Karpas-422 (cell line): ENCODE results near the gene SMYD3. TPM values are rescaled to one million over a fixed set of nuclear protein-coding genes. Genes with fewer than 3 reads are reported as not detected.

Experiments used
- DNase-seq: peaks from one replicate; pipeline ENCODE4 v3.0.0-alpha.2; 2015
- H2AFZ ChIP-seq: fragments of 200-600 bp; sonication (generic); 2 replicates; pipeline ENCODE4 v1.6.1; 2014; ENCODE audit warnings: antibody characterized with exemption, low read length, mixed read lengths
- H3K27ac ChIP-seq: fragments of 200-600 bp; sonication (generic); 2 replicates; pipeline ENCODE4 v1.5.1; 2014; ENCODE audit warnings: mild to moderate bottlenecking, low read length, moderate library complexity
- H3K27me3 ChIP-seq: fragments of 200-600 bp; sonication (generic); 2 replicates; pipeline ENCODE4 v1.6.1; 2014; ENCODE audit warnings: low read length, mixed read lengths
- H3K36me3 ChIP-seq: fragments of 200-600 bp; sonication (generic); 2 replicates; pipeline ENCODE4 v1.6.1; 2014; ENCODE audit warnings: low read length, mixed read lengths; ENCODE audit not compliant: insufficient read depth
- H3K4me1 ChIP-seq: fragments of 200-600 bp; sonication (generic); 2 replicates; pipeline ENCODE4 v1.6.1; 2014; ENCODE audit warnings: mild to moderate bottlenecking, low read length, mixed read lengths
- H3K4me2 ChIP-seq: fragments of 200-600 bp; sonication (generic); 2 replicates; pipeline ENCODE4 v1.6.1; 2014; ENCODE audit warnings: low read length, low read depth, mild to moderate bottlenecking; ENCODE audit not compliant: poor library complexity, severe bottlenecking
- H3K4me3 ChIP-seq: fragments of 200-600 bp; sonication (generic); 2 replicates; pipeline ENCODE4 v1.5.1; 2014; ENCODE audit warnings: mild to moderate bottlenecking, antibody characterized with exemption, low read length, mixed read lengths
- H3K79me2 ChIP-seq: fragments of 200-600 bp; sonication (generic); 2 replicates; pipeline ENCODE4 v1.6.1; 2014; ENCODE audit warnings: mild to moderate bottlenecking, low read length, mixed read lengths
- H3K9ac ChIP-seq: fragments of 200-600 bp; sonication (generic); 2 replicates; pipeline ENCODE4 v1.6.0; 2014; ENCODE audit warnings: low read length
- H3K9me2 ChIP-seq: fragments of 200-600 bp; sonication (generic), shearing (Covaris generic); replicated peaks from 2 replicates; pipeline ENCODE4 v1.6.0; 2014; ENCODE audit warnings: mild to moderate bottlenecking, low read length, moderate library complexity; ENCODE audit not compliant: insufficient read depth
- H3K9me3 ChIP-seq: fragments of 300-700, 200-600 bp; sonication (generic); 2 replicates; pipeline ENCODE4 v1.6.1; 2014; ENCODE audit warnings: low read length, mixed read lengths
- H4K20me1 ChIP-seq: fragments of 200-600 bp; sonication (generic); 2 replicates; pipeline ENCODE4 v1.6.1; 2014; ENCODE audit warnings: mild to moderate bottlenecking, antibody characterized with exemption, low read length, low read depth; ENCODE audit not compliant: insufficient read depth
- total RNA-seq: library from RNA; depleted of rRNA; stranded (reverse); fragments of >200 nt; shearing (Covaris generic); gene quantifications from 2 replicates; pipeline ENCODE4 v1.2.3, GENCODE V29; 2014; ENCODE audit warnings: low replicate concordance

Gene SMYD3
- total RNA-seq, 1 experiment from 2014 or later, result 67.1 TPM

DNA sequence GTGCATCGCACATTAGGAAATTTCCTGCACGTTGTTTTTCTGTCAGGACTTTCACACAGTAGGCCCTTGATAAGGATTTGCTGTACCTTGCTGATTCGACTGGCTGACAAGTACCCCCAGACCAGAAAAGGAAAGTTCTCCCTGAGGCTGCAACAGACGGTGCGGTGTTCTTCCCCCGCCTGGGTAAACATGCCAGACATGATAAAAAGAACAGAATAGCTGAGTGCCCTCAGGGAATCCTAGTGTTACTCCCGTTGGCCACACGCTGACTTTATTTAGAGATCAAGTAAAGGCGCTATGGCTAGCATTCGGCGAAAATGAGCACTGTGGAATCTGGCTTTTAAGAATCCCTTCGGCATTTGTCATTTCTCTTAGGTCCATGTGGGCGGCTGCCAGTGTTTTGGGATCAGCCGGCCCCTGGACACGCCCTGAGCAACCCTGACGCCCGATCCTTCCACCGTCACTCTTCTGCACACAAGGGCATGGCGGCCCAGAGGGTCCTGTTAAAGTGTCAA, 744.6 kb downstream of the SMYD3 start:
- Histone ChIP-seq H3K4me1 (no peaks in the 10 kb centered on the region; the same call in 1 of the 2 replicates), H3K79me2 (no peaks in the 10 kb centered on the region), H3K9me3 (no peaks in the 10 kb centered on the region), H3K36me3 (no peaks in the 10 kb centered on the region), H3K27me3 (no peaks in the 10 kb centered on the region), H2AFZ (no peak overlapping the region), H4K20me1 (no peaks in the 10 kb centered on the region), H3K9ac (no peak overlapping the region), H3K9me2 (no peaks in the 10 kb centered on the region), H3K4me3 (no peak overlapping the region), H3K27ac (no peak overlapping the region), H3K4me2 (no peak overlapping the region)
- no peak for DNase-seq

DNA sequence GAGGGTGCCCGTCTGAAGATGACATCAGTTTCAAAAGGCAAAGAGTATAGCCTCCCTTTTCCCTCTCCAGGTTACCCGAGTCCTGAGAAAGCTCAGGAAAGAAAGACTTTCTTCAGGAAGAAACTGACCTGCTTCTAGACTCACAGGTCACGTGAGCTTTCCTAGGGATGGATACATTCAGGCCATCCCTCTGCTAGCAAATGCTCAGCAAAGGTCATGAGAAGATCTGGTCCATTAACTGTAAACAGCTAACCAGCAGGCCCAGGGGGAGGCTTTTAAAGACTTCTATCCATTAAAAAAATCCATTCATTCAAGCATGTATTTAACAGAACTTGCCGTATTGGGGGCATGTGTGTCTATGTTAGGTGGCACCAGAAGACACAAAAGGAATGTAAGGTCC, 746.8 kb downstream of the SMYD3 start:
- Histone ChIP-seq H3K79me2 (no peaks in the 10 kb centered on the region), H3K4me3 (no peak overlapping the region), H3K9ac (no peak overlapping the region), H3K27me3 (no peaks in the 10 kb centered on the region), H3K4me2 (no peak overlapping the region), H3K36me3 (no peaks in the 10 kb centered on the region), H3K4me1 (peaks cover 17% of the 10 kb centered on the region), H2AFZ (no peak overlapping the region), H3K9me2 (no peaks in the 10 kb centered on the region), H3K9me3 (no peaks in the 10 kb centered on the region), H3K27ac (no peak overlapping the region), H4K20me1 (no peaks in the 10 kb centered on the region)
- no peak for DNase-seq

DNA sequence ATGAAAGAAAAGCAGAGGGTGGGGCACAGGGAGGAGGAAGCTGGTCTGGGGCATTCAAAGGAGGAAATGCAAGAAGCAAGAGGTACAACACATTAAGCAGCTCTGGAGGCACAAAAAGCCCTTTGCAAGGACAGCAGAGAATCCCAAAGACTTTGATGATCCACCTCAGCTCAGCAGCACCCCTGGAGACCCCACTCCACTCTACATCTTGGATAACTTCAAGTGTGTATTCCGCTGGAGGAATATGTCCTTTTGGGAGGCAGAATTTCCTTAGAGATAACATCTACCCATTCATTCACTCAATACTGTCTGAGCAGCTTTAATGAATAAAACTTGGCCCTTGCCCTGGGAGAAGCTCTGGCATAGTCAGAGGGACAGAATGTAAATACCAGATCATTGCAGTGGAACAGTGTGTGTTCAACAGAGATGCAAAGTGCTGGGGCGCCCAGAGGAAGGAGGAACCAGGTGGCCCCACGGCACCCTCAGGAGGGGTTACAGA, 752.6 kb downstream of the SMYD3 start:
- Histone ChIP-seq H3K27me3 (no peaks in the 10 kb centered on the region), H3K9me2 (no peaks in the 10 kb centered on the region), H3K36me3 (no peaks in the 10 kb centered on the region), H3K4me2 (peak overlapping the region; percentile 70), H3K9me3 (no peaks in the 10 kb centered on the region), H3K27ac (peak overlapping the region; percentile 99), H3K4me1 (peaks cover 47% of the 10 kb centered on the region), H3K4me3 (peak overlapping the region; percentile 59), H2AFZ (no peak overlapping the region), H4K20me1 (no peaks in the 10 kb centered on the region), H3K9ac (peak overlapping the region; percentile 73), H3K79me2 (no peaks in the 10 kb centered on the region)
- peak; percentile 87 for DNase-seq

DNA sequence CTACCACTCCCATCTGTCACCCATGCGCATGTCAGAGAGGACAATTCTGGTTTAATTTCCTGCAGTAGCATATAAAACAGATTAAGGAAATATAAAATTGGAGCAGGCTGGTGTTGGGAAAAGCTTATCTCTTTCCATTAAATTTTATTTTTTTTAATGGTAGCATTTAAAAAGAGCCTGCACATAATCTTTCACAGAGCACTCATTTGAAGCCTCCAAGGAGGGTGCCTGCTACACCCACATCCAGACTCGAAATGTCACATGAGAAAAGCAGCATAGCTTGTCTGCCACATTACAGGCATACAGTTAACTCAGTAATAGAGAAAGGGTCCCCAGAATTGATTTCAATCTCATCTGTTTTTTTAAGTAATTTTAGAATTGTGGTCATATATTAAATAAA, 753.3 kb downstream of the SMYD3 start:
- Histone ChIP-seq H3K4me2 (peak overlapping the region; percentile 70), H3K9ac (peak overlapping the region; percentile 34; the same call in 1 of the 2 replicates), H3K27ac (peak overlapping the region; percentile 99), H3K4me3 (no peak overlapping the region; the same call in 1 of the 2 replicates), H2AFZ (no peak overlapping the region), H3K9me3 (no peaks in the 10 kb centered on the region), H3K79me2 (no peaks in the 10 kb centered on the region), H3K4me1 (peaks cover 47% of the 10 kb centered on the region), H3K36me3 (no peaks in the 10 kb centered on the region), H3K27me3 (no peaks in the 10 kb centered on the region), H4K20me1 (no peaks in the 10 kb centered on the region), H3K9me2 (no peaks in the 10 kb centered on the region)
- peak; percentile 56 for DNase-seq

DNA sequence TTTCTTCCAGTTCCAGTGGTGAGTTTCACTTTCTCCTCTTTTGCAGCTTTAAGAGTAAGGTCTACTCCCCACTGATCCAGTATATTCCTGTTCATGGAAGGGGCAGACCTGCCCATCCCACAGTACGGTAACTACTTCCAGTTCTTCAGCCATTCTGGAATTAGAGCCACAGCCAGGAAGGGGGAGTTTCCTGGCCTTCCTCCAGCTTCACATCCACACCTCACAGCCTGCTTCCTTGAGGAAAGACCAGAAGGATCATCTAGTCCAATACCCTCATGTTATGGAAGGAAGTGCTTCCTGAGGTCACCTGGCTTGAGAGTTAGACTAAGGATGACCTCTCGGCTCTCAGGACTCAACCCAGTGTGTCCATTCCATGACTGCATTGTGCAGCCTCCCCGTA, 754.5 kb downstream of the SMYD3 start:
- no peak overlapping the region for H3K4me3 ChIP-seq
- no peak overlapping the region; the same call in 1 of the 2 replicates for H3K9ac ChIP-seq
- peak overlapping the region; percentile 99 for H3K27ac ChIP-seq
- H4K20me1 ChIP-seq, result no peaks in the 10 kb centered on the region
- no peaks in the 10 kb centered on the region for H3K27me3 ChIP-seq
- H3K4me2 ChIP-seq, result no peak overlapping the region
- H3K36me3 ChIP-seq, result peaks cover 3% of the 10 kb centered on the region; the same call in 1 of the 2 replicates
- no peaks in the 10 kb centered on the region for H3K9me2 ChIP-seq
- H3K79me2 ChIP-seq, result no peaks in the 10 kb centered on the region
- peaks cover 47% of the 10 kb centered on the region for H3K4me1 ChIP-seq
- H2AFZ ChIP-seq, result no peak overlapping the region
- H3K9me3 ChIP-seq, result no peaks in the 10 kb centered on the region
- no peak for DNase-seq

DNA sequence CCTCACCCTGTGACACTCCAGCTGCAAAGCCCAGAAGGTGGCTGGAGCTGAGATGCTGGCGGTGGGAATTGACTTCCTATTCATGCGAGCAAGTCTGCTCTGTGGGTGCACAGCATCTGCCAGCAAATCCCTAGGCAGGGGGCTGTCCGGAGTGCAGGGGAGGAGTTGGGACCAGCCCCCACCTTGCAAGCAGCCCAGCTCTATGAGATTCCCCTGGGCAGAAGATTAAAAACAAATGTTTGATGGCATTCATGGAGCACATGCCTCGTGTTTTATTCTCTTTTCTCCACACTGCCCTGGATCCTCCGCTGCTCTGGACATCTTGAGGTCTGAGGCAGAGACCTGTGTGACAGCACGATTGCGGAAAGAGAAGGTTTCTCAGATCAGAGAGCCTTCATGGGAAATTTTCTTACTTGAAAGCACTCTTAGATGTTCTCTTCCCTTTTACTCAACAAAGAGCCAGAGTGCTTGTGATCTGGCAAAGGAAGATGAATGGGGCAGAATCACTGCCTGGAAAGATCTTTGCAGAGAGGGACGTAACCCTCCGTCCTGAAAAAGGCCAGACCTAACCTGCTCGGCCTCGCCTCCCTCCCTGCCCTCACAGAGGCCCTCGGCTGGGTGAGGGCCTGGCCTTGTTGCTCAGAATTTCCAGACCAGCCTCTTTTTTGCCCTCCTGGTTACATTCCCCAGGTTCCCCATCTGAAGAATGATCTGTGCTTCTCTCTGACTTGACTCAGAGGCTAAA, 755.2 kb downstream of the SMYD3 start:
- Histone ChIP-seq H3K4me1 (peaks cover 45% of the 10 kb centered on the region), H3K27me3 (no peaks in the 10 kb centered on the region), H3K9me3 (no peaks in the 10 kb centered on the region), H3K4me2 (no peak overlapping the region), H3K36me3 (peaks cover 3% of the 10 kb centered on the region; the same call in 1 of the 2 replicates), H2AFZ (no peak overlapping the region), H3K9ac (no peak overlapping the region), H3K4me3 (no peak overlapping the region), H4K20me1 (no peaks in the 10 kb centered on the region), H3K9me2 (no peaks in the 10 kb centered on the region), H3K79me2 (no peaks in the 10 kb centered on the region), H3K27ac (peak overlapping the region; percentile 99; the same call in 1 of the 2 replicates)
- DNase-seq, result no peak

DNA sequence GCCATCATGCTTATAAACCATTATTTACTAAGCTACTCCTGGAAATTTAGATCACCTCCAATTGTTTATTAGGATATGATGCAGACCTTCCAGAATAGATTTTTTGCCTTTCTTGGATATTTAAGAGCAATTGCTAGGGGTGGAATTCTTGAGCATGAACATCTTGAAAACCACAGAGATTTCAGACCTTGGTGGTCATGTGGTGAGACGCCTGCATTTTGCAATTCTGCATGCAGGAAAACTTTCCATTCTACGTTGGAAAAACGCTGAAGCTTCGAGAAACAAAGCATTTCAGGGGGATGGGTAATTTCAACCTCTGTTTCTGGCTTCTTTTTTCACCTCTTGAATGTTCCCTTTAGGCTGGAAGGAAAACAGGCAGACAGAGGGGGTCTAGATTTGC, 756.0 kb downstream of the SMYD3 start:
- H3K9ac ChIP-seq, result no peak overlapping the region
- H3K9me2 ChIP-seq, result no peaks in the 10 kb centered on the region

DNA sequence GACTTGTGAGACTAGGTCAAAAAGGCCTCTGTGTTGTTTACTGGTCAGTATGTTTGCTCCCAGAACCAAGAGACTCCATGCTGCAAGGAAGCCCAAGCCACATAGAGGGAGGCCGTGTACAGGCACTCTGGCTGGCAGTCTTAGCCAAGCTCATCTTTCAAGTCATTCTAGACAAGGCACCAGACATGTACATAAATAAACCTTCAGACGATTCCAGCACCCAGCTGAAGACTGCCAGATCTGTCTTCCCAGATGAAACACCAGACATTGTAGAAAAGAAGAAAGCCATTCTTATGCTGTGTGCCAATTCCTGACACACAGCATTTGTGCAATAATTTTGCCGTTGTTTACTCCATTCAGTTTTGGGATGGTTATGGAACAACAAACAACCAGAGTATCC, 756.8 kb downstream of the SMYD3 start:
- H4K20me1 ChIP-seq, result no peaks in the 10 kb centered on the region
- peak overlapping the region; percentile 25; the same call in 1 of the 2 replicates for H3K27ac ChIP-seq
- peaks cover 3% of the 10 kb centered on the region; the same call in 1 of the 2 replicates for H3K36me3 ChIP-seq
- no peaks in the 10 kb centered on the region for H3K27me3 ChIP-seq
- H3K4me1 ChIP-seq, result peaks cover 36% of the 10 kb centered on the region
- H3K9me3 ChIP-seq, result no peaks in the 10 kb centered on the region
- H3K79me2 ChIP-seq, result no peaks in the 10 kb centered on the region
- H3K9me2 ChIP-seq, result no peaks in the 10 kb centered on the region
- H2AFZ ChIP-seq, result no peak overlapping the region
- no peak overlapping the region for H3K9ac ChIP-seq
- H3K4me3 ChIP-seq, result no peak overlapping the region
- DNase-seq, result no peak
- H3K4me2 ChIP-seq, result no peak overlapping the region

More for the DNA sequence above, 756.0 kb downstream of the SMYD3 start:
- Histone ChIP-seq H4K20me1 (no peaks in the 10 kb centered on the region), H3K27ac (peak overlapping the region; percentile 15; the same call in 1 of the 2 replicates), H3K36me3 (peaks cover 3% of the 10 kb centered on the region; the same call in 1 of the 2 replicates), H3K4me1 (peaks cover 37% of the 10 kb centered on the region), H3K9me3 (no peaks in the 10 kb centered on the region), H3K4me2 (no peak overlapping the region), H3K79me2 (no peaks in the 10 kb centered on the region), H3K27me3 (no peaks in the 10 kb centered on the region), H2AFZ (no peak overlapping the region), H3K4me3 (no peak overlapping the region)
- DNase-seq, result no peak
